Stromal cell of bone marrow (primary cell): ENCODE data around the gene DOCK4.
A peak's percentile ranks its signal among the peaks of the same experiment; 100 is the strongest.

Experiments
- DNase-seq: peaks from one replicate; pipeline ENCODE4 v3.0.0-alpha.2; 2012; ENCODE audit warnings: low read depth

The DOCK4 gene

GRCh38 chr7:112113913-112114575, 92.2 kb downstream of the DOCK4 start:
- no peak for DNase-seq

GRCh38 chr7:112112822-112113255, 93.4 kb downstream of the DOCK4 start:
- peak; percentile 76 for DNase-seq

GRCh38 chr7:112110651-112111050, 95.5 kb downstream of the DOCK4 start:
- no peak for DNase-seq

- DNase-seq, result no peak
These were observed 96.0 kb downstream of the DOCK4 start for GRCh38 chr7:112110175-112110574.

- no peak for DNase-seq
These were observed 97.2 kb downstream of the DOCK4 start for GRCh38 chr7:112108981-112109380.

- no peak for DNase-seq
These were observed 100.3 kb downstream of the DOCK4 start for GRCh38 chr7:112105584-112106530.

GRCh38 chr7:112104120-112104519, 102.1 kb downstream of the DOCK4 start:
- no peak for DNase-seq

- DNase-seq, result no peak
These were observed 103.0 kb downstream of the DOCK4 start for GRCh38 chr7:112103246-112103645.

GRCh38 chr7:112101201-112101846, 104.9 kb downstream of the DOCK4 start:
- DNase-seq, result no peak

GRCh38 chr7:112097524-112097923, 108.7 kb downstream of the DOCK4 start:
- DNase-seq, result no peak

GRCh38 chr7:112093409-112093808, 112.8 kb downstream of the DOCK4 start:
- no peak for DNase-seq

GRCh38 chr7:112092709-112093395, 113.3 kb downstream of the DOCK4 start:
- DNase-seq, result no peak

GRCh38 chr7:112092306-112092705, 113.9 kb downstream of the DOCK4 start:
- no peak for DNase-seq

GRCh38 chr7:112091768-112092167, 114.4 kb downstream of the DOCK4 start:
- DNase-seq, result no peak

- DNase-seq, result no peak
These were observed 116.6 kb downstream of the DOCK4 start for GRCh38 chr7:112089551-112089950.

- no peak for DNase-seq
These were observed 117.6 kb downstream of the DOCK4 start for GRCh38 chr7:112088484-112089016.

GRCh38 chr7:112086496-112087254, 119.5 kb downstream of the DOCK4 start:
- peak; percentile 55 for DNase-seq

GRCh38 chr7:112084520-112084971, 121.7 kb downstream of the DOCK4 start:
- peak; percentile 41 for DNase-seq

GRCh38 chr7:112083776-112084355, 122.3 kb downstream of the DOCK4 start:
- DNase-seq, result no peak

GRCh38 chr7:112082306-112082705, 123.9 kb downstream of the DOCK4 start:
- no peak for DNase-seq

GRCh38 chr7:112081778-112082177, 124.4 kb downstream of the DOCK4 start:
- no peak for DNase-seq
